Subcutaneous abdominal adipose tissue (tissue), 5 donors: ENCODE results near the gene ATP9A.
"Not testable (repeated sequence)": the region's sequence is repeated elsewhere in the genome, so short reads cannot be mapped to it uniquely, and the experiment has no call there.

Source experiments
- H3K27ac ChIP-seq: one replicate; pipeline ENCODE4 v1.7.0; 2013; ENCODE audit warnings: low read depth, mild to moderate bottlenecking, inconsistent platforms, low read length, moderate library complexity
- H3K27me3 ChIP-seq, 5 donors: one replicate each; pipeline ENCODE4 v1.7.0; 2013; ENCODE audit warnings: low read length in 5 of 5, inconsistent platforms in 1 of 5; ENCODE audit not compliant: control insufficient read depth in 5 of 5, insufficient read depth in 4 of 5
- H3K36me3 ChIP-seq, 5 donors: one replicate each; pipeline ENCODE4 v1.7.0; 2013; ENCODE audit warnings: low read length in 5 of 5; ENCODE audit not compliant: control insufficient read depth in 5 of 5, insufficient read depth in 5 of 5
- H3K4me1 ChIP-seq, 5 donors: one replicate each; pipeline ENCODE4 v1.7.0; 2013; ENCODE audit warnings: low read length in 5 of 5, mild to moderate bottlenecking in 3 of 5, moderate library complexity in 1 of 5; ENCODE audit not compliant: control insufficient read depth in 5 of 5, insufficient read depth in 5 of 5
- H3K4me3 ChIP-seq, 5 donors: one replicate each; pipeline ENCODE4 v1.7.0; 2013; ENCODE audit warnings: low read length in 5 of 5, low read depth in 1 of 5
- H3K9ac ChIP-seq, 5 donors: one replicate each; pipeline ENCODE4 v1.7.0; 2013; ENCODE audit warnings: low read length in 5 of 5, mild to moderate bottlenecking in 4 of 5, moderate library complexity in 3 of 5
- H3K9me3 ChIP-seq, 5 donors: one replicate each; pipeline ENCODE4 v1.7.0; 2013; ENCODE audit warnings: low read length in 5 of 5; ENCODE audit not compliant: control insufficient read depth in 5 of 5
- donor health status: healthy.
- donor health status: healthy.
- donor health status: healthy.
- donor health status: healthy.
- donor health status: healthy.

The ATP9A gene

DNA sequence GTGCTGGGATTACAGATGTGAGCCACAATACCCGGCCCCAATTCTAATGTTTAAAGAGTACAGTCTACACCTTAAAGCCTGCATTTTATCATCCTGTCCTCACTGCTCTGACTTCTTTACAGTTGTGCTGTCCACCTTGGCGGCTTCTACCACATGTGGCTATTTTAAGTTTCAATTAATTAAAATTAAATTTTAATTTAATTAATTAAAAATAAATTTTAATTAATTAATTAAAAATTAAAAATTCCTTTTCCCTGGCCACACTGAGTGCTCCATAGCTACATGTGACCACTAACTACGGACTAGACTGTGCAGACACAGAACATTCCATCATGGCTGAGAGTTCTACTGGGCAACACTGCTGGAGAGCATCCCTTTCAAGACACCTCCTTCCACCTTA, 27.4 kb downstream of the ATP9A start:
- Histone ChIP-seq H3K4me3 (no peak overlapping the region), H3K9ac (no peak overlapping the region), H3K27ac (no peak overlapping the region), H3K9me3 (peaks cover 0 to 3% (median 0%) of the 10 kb centered on the region in 5 donors), H3K27me3 (no peaks in the 10 kb centered on the region), H3K4me1 (peaks cover 6 to 37% (median 25%) of the 10 kb centered on the region in 5 donors), H3K36me3 (no peaks in the 10 kb centered on the region)

DNA sequence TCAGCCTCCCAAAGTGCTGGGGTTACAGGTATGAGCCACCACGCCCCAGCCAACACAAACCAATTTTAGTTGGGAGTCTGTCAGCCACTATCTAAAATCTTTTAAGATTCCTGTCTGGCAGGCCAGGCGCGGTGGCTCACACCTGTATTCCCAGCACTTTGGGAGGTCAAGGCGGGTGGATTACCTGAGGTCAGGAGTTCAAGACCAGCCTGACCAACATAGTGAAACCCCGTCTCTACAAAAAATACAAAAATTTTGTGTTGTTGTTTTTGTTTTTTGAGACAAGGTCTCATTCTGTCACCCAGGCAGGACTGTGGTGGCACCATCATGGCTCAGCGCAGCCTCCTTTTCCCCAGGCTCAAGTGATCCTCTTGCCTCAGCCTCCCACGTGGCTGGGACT, 27.9 kb downstream of the ATP9A start:
- not testable (repeated sequence) for H3K36me3 ChIP-seq, H3K9me3 ChIP-seq, H3K27me3 ChIP-seq, H3K4me3 ChIP-seq, H3K27ac ChIP-seq, H3K9ac ChIP-seq
- H3K4me1 ChIP-seq, result peaks cover 10 to 42% (median 30%) of the 10 kb centered on the region in 5 donors

DNA sequence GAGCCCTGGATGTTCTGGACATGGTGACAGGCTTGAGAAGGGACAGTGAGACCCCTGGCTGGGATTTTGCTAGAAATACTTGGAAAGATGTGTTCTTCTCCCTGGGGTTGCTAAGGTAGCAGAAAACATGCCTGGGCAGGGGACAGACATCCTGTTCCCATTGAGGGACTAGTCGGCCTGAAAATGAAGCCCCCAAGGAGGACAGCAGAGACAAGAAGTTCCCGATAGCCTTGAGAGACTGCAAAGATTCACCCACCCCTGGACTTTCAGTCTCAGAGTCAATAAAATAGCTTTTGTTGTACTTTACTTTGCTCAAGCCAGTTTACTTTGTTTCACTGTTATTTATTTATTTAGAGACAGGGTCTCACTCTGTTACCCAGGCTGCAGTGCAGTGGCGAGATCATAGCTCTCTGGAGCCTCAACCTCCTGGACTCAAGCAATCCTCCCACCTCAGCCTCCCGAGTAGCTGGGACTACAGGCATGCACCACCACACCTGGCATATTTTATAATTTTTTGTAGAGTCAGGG, 28.4 kb downstream of the ATP9A start:
- Histone ChIP-seq H3K4me1 (peaks cover 10 to 48% (median 35%) of the 10 kb centered on the region in 5 donors), H3K4me3 (no peak overlapping the region), H3K9ac (no peak overlapping the region), H3K36me3 (no peaks in the 10 kb centered on the region), H3K27me3 (no peaks in the 10 kb centered on the region), H3K27ac (no peak overlapping the region), H3K9me3 (no peaks in the 10 kb centered on the region)

DNA sequence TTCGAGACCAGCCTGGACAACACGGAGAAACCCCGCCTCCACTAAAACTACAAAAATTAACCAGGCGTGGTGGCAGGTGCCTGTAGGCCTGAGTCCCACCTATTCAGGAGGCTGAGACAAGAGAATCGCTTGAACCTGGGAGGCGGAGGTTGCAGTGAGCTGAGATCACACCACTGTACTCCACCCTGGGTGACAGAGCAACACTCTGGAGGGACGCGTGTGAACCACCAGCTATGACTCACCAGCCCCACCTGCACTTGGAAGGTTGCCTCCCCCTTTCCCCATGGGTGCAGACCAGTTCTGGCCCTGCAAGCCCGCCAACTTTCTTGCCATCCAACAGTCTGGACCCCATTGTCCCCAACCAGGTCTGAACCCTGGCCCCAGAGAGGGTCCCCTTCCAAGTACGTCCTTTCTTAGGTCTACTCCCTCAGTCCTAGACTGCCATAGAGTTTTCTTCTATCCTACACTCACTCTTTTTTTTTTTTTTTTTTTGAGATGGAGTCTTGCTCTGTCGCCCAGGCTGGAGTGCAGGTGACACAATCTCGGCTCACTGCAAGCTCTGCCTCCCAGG, 29.2 kb downstream of the ATP9A start:
- Histone ChIP-seq H3K27me3 (no peaks in the 10 kb centered on the region), H3K4me1 (peaks cover 13 to 49% (median 32%) of the 10 kb centered on the region in 5 donors), H3K27ac (no peak overlapping the region), H3K9me3 (no peaks in the 10 kb centered on the region), H3K9ac (no peak overlapping the region), H3K4me3 (no peak overlapping the region), H3K36me3 (no peaks in the 10 kb centered on the region)

DNA sequence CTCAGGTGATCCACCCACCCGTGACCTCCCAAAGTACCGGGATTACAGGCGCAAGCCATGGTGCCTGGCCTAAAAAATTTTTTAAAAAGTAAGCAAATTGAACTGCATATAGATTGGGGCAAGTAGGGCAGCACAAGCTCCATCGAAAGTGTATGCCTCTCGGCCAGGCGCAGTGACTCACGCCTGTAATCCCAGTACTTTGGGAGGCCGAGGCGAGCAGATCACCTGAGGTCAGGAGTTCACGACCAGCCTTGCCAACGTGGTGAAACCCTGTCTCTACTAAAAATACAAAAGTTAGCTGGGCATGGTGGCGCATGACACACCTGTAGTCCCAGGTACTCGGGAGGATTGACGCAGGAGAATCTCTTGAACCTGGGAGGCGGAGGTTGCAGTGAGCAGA, 29.9 kb downstream of the ATP9A start:
- not testable (repeated sequence) for H3K9ac ChIP-seq, H3K27me3 ChIP-seq, H3K9me3 ChIP-seq, H3K36me3 ChIP-seq, H3K27ac ChIP-seq, H3K4me3 ChIP-seq
- peaks cover 13 to 45% (median 32%) of the 10 kb centered on the region in 5 donors for H3K4me1 ChIP-seq

DNA sequence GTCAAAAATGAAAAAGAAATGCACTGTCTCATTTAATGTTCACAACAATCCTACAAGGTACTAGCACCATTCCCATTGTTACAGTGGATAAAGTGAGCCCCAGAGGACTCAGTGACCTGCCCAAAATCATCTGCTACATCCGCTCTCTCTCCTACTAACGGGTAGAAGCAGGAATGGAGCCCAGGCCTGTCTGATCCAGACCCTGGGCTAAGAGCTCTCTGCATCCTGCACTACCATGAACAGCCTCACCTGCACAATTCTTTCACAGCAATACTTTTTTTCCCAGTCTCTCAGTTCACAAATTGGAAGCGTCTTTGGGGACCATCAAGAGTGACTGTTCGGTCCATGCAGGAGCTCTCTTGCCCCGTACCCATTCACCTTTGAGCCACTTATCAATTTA, 31.2 kb downstream of the ATP9A start:
- Histone ChIP-seq H3K4me1 (peaks cover 12 to 39% (median 26%) of the 10 kb centered on the region in 5 donors), H3K27me3 (no peaks in the 10 kb centered on the region), H3K9ac (no peak overlapping the region), H3K36me3 (no peaks in the 10 kb centered on the region), H3K4me3 (no peak overlapping the region), H3K27ac (no peak overlapping the region), H3K9me3 (no peaks in the 10 kb centered on the region)

DNA sequence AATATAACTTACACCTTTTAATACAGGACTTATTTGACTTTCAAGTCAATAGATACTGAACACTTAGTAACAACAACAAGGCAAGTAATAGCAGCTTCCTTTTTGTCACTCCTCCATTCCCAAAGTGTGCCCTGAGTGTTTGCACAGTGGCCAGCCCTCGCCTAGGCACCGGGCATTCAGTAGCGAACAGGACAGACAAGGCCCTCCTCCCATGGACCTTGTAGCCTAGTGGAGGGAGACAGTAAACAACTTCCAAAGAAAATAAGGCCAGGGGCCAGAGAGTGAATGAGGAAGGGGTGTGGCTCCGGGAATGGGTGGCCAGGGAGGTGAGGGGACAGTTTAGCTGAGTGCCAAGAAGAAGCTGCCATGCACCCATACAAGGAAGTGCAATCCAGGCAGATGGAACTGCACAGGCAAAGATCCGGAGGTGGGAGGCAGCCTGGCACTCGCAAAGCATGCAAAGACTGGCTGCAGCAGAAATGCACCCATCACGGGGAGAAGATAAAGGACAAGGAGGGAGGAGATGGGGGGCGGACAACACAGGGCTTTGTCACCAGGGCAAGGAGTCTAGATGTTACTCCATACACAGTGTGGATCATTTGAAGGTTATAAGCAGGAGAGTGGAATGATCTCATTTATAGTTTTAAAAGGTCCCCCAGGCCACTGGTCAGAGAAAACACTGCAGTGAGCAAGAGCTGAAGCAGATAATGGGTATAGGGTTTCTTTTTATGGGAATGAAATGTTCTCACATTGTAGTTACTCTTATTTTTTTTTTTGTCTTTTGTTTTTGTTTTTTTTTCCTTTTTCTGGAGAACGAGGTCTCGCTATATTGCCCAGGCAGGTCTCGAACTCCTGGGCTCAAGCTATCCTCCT, 32.2 kb downstream of the ATP9A start:
- Histone ChIP-seq H3K27ac (peak overlapping the region; percentile 44), H3K27me3 (no peaks in the 10 kb centered on the region), H3K4me1 (peaks cover 12 to 39% (median 28%) of the 10 kb centered on the region in 5 donors), H3K4me3 (peak overlapping the region in 1 of 5 donors; percentile 45), H3K36me3 (no peaks in the 10 kb centered on the region), H3K9ac (no peak overlapping the region), H3K9me3 (no peaks in the 10 kb centered on the region)

DNA sequence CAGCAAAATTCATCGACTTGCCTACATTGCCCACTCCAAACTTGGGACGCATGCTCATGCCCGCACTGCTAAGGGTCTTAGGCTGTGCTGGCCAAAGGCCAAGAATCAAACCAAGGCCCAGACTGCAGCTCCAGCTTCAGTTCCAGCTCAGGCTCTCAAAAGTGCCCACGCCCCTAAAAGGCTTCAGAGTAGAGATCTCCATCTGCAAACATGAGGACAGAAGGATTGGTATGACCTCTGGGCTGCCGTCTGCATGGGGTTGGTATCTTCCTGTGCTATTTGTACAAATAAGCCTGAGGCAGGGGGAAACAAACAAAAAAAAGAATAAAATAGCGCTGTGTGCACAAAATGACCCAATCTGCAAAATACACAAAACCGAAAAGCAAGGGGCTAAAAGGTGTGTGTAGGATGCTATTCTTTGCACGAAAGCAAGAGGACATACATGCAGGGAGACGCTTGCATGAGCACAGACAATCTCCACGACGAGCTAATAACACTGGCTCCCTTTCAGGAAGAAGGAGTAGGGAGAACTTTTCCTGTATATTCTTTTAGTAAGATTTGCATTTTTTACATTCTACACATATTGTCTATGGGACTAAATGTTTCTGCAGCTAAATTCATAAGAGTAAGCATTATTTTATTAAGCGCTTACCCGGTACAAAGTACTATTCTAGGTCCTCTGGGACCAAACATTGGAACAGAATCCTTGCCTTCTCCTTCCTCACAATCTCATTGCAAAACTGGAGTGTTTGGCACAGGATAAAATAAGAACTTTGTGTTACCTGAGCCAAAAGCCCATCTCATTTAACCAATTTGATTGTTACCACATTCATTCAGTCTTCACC, 33.1 kb downstream of the ATP9A start:
- Histone ChIP-seq H3K4me3 (peak overlapping the region in 1 of 5 donors; percentile 45), H3K36me3 (no peaks in the 10 kb centered on the region), H3K4me1 (peaks cover 12 to 39% (median 28%) of the 10 kb centered on the region in 5 donors), H3K27ac (peak overlapping the region; percentile 44), H3K9me3 (no peaks in the 10 kb centered on the region), H3K9ac (no peak overlapping the region), H3K27me3 (no peaks in the 10 kb centered on the region)

DNA sequence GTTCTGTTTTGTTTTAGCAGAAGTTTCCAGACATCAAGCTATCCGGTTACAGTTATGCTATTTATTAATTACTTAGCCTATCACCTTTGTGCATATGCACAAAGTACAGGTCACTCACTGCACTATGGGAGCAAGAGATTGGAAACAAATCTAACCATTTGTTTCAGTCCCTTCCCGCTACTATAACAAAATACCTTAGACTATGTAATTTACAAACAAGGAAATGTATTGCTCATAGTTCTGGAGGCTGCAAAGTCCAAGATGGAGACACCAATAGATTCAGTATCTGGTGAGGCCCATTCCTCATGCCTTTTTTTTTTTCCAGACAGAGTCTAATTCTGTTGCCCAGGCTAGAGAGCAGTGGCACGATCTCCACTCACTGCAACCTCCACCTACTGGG, 35.1 kb downstream of the ATP9A start:
- H3K9ac ChIP-seq, result no peak overlapping the region
- peaks cover 10 to 39% (median 28%) of the 10 kb centered on the region in 5 donors for H3K4me1 ChIP-seq
- no peak overlapping the region for H3K4me3 ChIP-seq
- H3K9me3 ChIP-seq, result no peaks in the 10 kb centered on the region
- no peaks in the 10 kb centered on the region for H3K36me3 ChIP-seq
- H3K27me3 ChIP-seq, result no peaks in the 10 kb centered on the region
- H3K27ac ChIP-seq, result no peak overlapping the region
